HEK293T (cell line): ENCODE results near the gene RHBDL1.

ENCODE experiments used
- ARNT ChIP-seq: fragments of 450-650 bp; IDR thresholded peaks from 2 replicates; pipeline ENCODE4 v1.6.1; 2017; ENCODE audit warnings: mild to moderate bottlenecking
- BHLHE40 ChIP-seq: fragments of 450-650 bp; IDR thresholded peaks from 2 replicates; pipeline ENCODE4 v1.6.1; 2016; ENCODE audit warnings: mild to moderate bottlenecking, moderate library complexity, borderline replicate concordance
- CTBP1 ChIP-seq: fragments of 450-650 bp; IDR thresholded peaks from 2 replicates; pipeline ENCODE4 v1.6.1; 2016; ENCODE audit warnings: borderline replicate concordance
- ELF4 ChIP-seq: fragments of 450-650 bp; IDR thresholded peaks from 2 replicates; pipeline ENCODE4 v1.6.1; 2017; ENCODE audit warnings: antibody characterized with exemption
- FOXA1 ChIP-seq: fragments of 450-650 bp; IDR thresholded peaks from 2 replicates; pipeline ENCODE4 v1.6.1; 2016; ENCODE audit warnings: mild to moderate bottlenecking
- FOXK2 ChIP-seq: fragments of 450-650 bp; IDR thresholded peaks from 2 replicates; pipeline ENCODE4 v1.6.1; 2016; ENCODE audit warnings: mild to moderate bottlenecking
- FOXM1 ChIP-seq: fragments of 450-650 bp; IDR thresholded peaks from 2 replicates; pipeline ENCODE4 v1.6.1; 2017; ENCODE audit warnings: mild to moderate bottlenecking, borderline replicate concordance
- LEF1 ChIP-seq: fragments of 450-650 bp; IDR thresholded peaks from 2 replicates; pipeline ENCODE4 v1.6.1; 2017; ENCODE audit warnings: mild to moderate bottlenecking, borderline replicate concordance
- SP1 ChIP-seq: fragments of 450-650 bp; IDR thresholded peaks from 2 replicates; pipeline ENCODE4 v1.6.1; 2017
- SUZ12 ChIP-seq: fragments of 450-650 bp; IDR thresholded peaks from 2 replicates; pipeline ENCODE4 v1.6.1; 2016; ENCODE audit warnings: mild to moderate bottlenecking
- TARDBP ChIP-seq: fragments of 450-650 bp; IDR thresholded peaks from 2 replicates; pipeline ENCODE4 v1.6.1; 2016
- ZNF384 ChIP-seq: fragments of 450-650 bp; IDR thresholded peaks from 2 replicates; pipeline ENCODE4 v1.6.1; 2016

GRCh38 chr16:671353-672131 lies 3.9 kb upstream of the RHBDL1 start:
- TF ChIP-seq ARNT: no peak
- TF ChIP-seq FOXK2: no peak
- no peak for TF ChIP-seq SP1
- TF ChIP-seq ELF4: no peak
- no peak for TF ChIP-seq BHLHE40
- no peak for TF ChIP-seq ZNF384
- TF ChIP-seq FOXA1: no peak
- no peak for TF ChIP-seq FOXM1
- no peak for TF ChIP-seq TARDBP
- TF ChIP-seq CTBP1: no peak
- TF ChIP-seq LEF1: no peak
- no peak for TF ChIP-seq SUZ12
